Measurements from ENCODE around the gene GNG7. TPM values are rescaled to one million over a fixed set of nuclear protein-coding genes. Genes with fewer than 3 reads are reported as not detected.

The GNG7 gene
- polyA plus RNA-seq, 3 donors: 1.1 to 1.6 (median 1.3) TPM

- DNase-seq: no peak
- Histone ChIP-seq H3K4me2 (replicated peaks; ENCODE audit: extremely low read depth, low read length, poor library complexity, severe bottlenecking) (no peak overlapping the region), H3K9ac (ENCODE audit: insufficient read depth, low read length, poor library complexity, severe bottlenecking) (no peak overlapping the region), H4K20me1 (ENCODE audit: insufficient read depth, low read length) (peaks cover 14% of the 10 kb centered on the region), H3K27me3 (ENCODE audit: control insufficient read depth in 2 of 2, insufficient read depth in 2 of 2, low read length in 2 of 2) (peaks cover 0 to 12% of the 10 kb centered on the region in 2 donors), H3K27ac (ENCODE audit: low read depth in 1 of 2, low read length in 2 of 2) (no peak overlapping the region), H3K36me3 (replicated peaks in 1 of 2; ENCODE audit: control insufficient read depth in 1 of 2, insufficient read depth in 2 of 2, low read length in 2 of 2) (no peaks in the 10 kb centered on the region), H3K4me3 (replicated peaks in 1 of 3; ENCODE audit: low read depth in 2 of 3, low read length in 3 of 3) (no peak overlapping the region), H3K9me3 (replicated peaks in 1 of 2; ENCODE audit: control insufficient read depth in 1 of 2, insufficient read depth in 1 of 2, low read length in 2 of 2) (peaks cover 0 to 19% of the 10 kb centered on the region in 2 donors), H3K79me2 (ENCODE audit: insufficient read depth, low read length) (peaks cover 13% of the 10 kb centered on the region), H2AFZ (ENCODE audit: insufficient read depth, low read depth, low read length, poor library complexity, severe bottlenecking) (no peak overlapping the region), H3K4me1 (ENCODE audit: control insufficient read depth in 1 of 2, insufficient read depth in 2 of 2, low read length in 2 of 2) (peaks cover 17 to 24% of the 10 kb centered on the region in 2 donors)
- peaks cover 12 to 21% (median 17%) of the 10 kb centered on the region in 7 donors for H3K9me3 Mint-ChIP-seq
- H3K36me3 Mint-ChIP-seq: peaks cover 2 to 3% of the 10 kb centered on the region in 2 donors
- H3K4me1 Mint-ChIP-seq: peaks cover 19% of the 10 kb centered on the region
- peaks cover 16 to 27% (median 18%) of the 10 kb centered on the region in 3 donors for H3K27me3 Mint-ChIP-seq (ENCODE audit: low read depth in 3 of 3)
- no peak overlapping the region for H3K4me3 Mint-ChIP-seq
- TF ChIP-seq CTCF (IDR thresholded peaks at IDR 0.05): no peak
- intact Hi-C loops (cut with micrococcal nuclease): no loop called here
- 94% methylated on average over 2 of the region's 6 CpGs for WGBS (ENCODE audit: insufficient coverage)
- no peak overlapping the region for H3K27ac Mint-ChIP-seq
Observed at GRCh38 chr19:2483084-2483483, 219.4 kb downstream of the GNG7 start.

DNA sequence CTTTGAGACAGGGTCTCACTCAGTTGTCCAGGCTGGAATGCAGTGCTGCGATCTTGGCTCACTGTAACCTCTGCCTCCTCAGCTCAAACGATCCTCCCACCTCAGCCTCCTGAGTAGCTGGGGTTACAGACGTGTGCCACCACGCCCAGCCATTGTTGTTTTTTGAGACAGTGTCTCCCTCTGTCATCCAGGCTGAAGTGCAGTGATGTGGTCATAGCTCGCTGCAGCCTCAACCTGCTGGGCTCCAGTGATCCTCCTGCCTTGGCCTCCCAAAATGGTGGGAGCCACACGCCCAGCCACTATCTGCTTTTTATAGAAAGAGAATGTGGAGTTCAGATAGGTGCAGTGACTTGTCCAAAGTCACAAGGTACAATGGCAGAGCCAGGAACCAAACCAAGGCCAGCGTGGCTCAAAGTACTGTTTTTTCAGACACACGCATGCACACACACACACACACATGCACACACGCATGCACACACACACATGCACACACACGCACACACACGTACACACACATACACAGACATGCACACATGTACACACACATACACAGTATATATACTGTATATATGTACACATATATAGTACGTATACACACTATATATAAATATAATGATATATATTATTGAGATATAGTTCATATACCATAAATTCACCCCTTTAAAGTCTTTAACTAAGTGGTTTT is 220.0 kb downstream of the GNG7 start:
- WGBS (ENCODE audit: insufficient coverage): 90% methylated on average over 5 of the region's 12 CpGs
- DNase-seq: no peak
- intact Hi-C loops (cut with micrococcal nuclease): no loop called here

More for the DNA sequence above, 220.0 kb downstream of the GNG7 start:
- Histone ChIP-seq H3K9me3 (replicated peaks in 1 of 2; ENCODE audit: control insufficient read depth in 1 of 2, insufficient read depth in 1 of 2, low read length in 2 of 2) (peaks cover 0 to 19% of the 10 kb centered on the region in 2 donors), H4K20me1 (ENCODE audit: insufficient read depth, low read length) (peaks cover 20% of the 10 kb centered on the region), H3K27me3 (ENCODE audit: control insufficient read depth in 2 of 2, insufficient read depth in 2 of 2, low read length in 2 of 2) (peaks cover 0 to 6% of the 10 kb centered on the region in 2 donors), H3K36me3 (replicated peaks in 1 of 2; ENCODE audit: control insufficient read depth in 1 of 2, insufficient read depth in 2 of 2, low read length in 2 of 2) (peaks cover 0 to 4% of the 10 kb centered on the region in 2 donors), H3K79me2 (ENCODE audit: insufficient read depth, low read length) (peaks cover 19% of the 10 kb centered on the region), H3K4me2 (replicated peaks; ENCODE audit: extremely low read depth, low read length, poor library complexity, severe bottlenecking) (no peak overlapping the region), H3K27ac (ENCODE audit: low read depth in 1 of 2, low read length in 2 of 2) (no peak overlapping the region), H2AFZ (ENCODE audit: insufficient read depth, low read depth, low read length, poor library complexity, severe bottlenecking) (no peak overlapping the region), H3K9ac (ENCODE audit: insufficient read depth, low read length, poor library complexity, severe bottlenecking) (no peak overlapping the region), H3K4me1 (ENCODE audit: control insufficient read depth in 1 of 2, insufficient read depth in 2 of 2, low read length in 2 of 2) (peaks cover 16 to 18% of the 10 kb centered on the region in 2 donors), H3K4me3 (replicated peaks in 1 of 3; ENCODE audit: low read depth in 2 of 3, low read length in 3 of 3) (no peak overlapping the region)
- peaks cover 6 to 7% of the 10 kb centered on the region in 2 donors for H3K36me3 Mint-ChIP-seq
- H3K4me1 Mint-ChIP-seq: peaks cover 16% of the 10 kb centered on the region
- peaks cover 12 to 21% (median 17%) of the 10 kb centered on the region in 7 donors for H3K9me3 Mint-ChIP-seq
- TF ChIP-seq CTCF (IDR thresholded peaks at IDR 0.05): no peak
- H3K27ac Mint-ChIP-seq: no peak overlapping the region
- peaks cover 10 to 21% (median 13%) of the 10 kb centered on the region in 3 donors for H3K27me3 Mint-ChIP-seq (ENCODE audit: low read depth in 3 of 3)
- H3K4me3 Mint-ChIP-seq: no peak overlapping the region
